GM12878 (cell line): ENCODE measurements around the gene ARHGEF17. TPM values are rescaled to one million over a fixed set of nuclear protein-coding genes. Genes with fewer than 3 reads are reported as not detected.

Experiments
- ATAC-seq: fragments of 200-7000 bp; cut with Tn5 transposase; 3 replicates; pipeline ENCODE4 v1.9.1; 2020; ENCODE audit warnings: mild to moderate bottlenecking, moderate library complexity
- BruUV-seq: library from RNA; stranded (reverse); fragments of 400-500 nt; replicated peaks from 2 replicates; lab custom pipeline; 2021; lab: Mats Ljungman, UMichigan
- CTCF ChIA-PET: fragments of 300-600 bp; sonication (Branson Sonifier 250); formaldehyde crosslinking; extraction: SDS; loops from one replicate; lab custom pipeline; 2021; ENCODE audit warnings: inconsistent platforms; lab: Yijun Ruan, JAX
- POLR2A ChIA-PET: fragments of 350-600 bp; formaldehyde crosslinking; extraction: SDS; loops from one replicate; lab custom pipeline; 2021; ENCODE audit warnings: inconsistent platforms; lab: Charles Lee
- RAD21 ChIA-PET: fragments of 300-600 bp; sonication (Branson Sonifier 250); formaldehyde crosslinking; loops from one replicate; lab custom pipeline; 2023; ENCODE audit warnings: antibody characterized with exemption; ENCODE audit not compliant: unreplicated experiment; lab: Charles Lee
- SMC1A ChIA-PET: fragments of 300-600 bp; sonication (Branson Sonifier 250); formaldehyde crosslinking; loops from one replicate; lab custom pipeline; 2023; ENCODE audit not compliant: unreplicated experiment, uncharacterized antibody; lab: Charles Lee
- DNase-seq: peaks from one replicate; pipeline ENCODE4 v3.0.0-alpha.2; 2011; ENCODE audit warnings: low read depth, low spot score
- FAIRE-seq: peaks from 3 replicates; lab custom pipeline; 2011; peaks lifted over from hg19 to GRCh38; lab: Jason Lieb, UNC
- H2AFZ ChIP-seq: 2 replicates; pipeline ENCODE4 v1.6.0; 2011; ENCODE audit warnings: low read depth, low read length, control low read depth; ENCODE audit not compliant: control insufficient read depth
- H3K27ac ChIP-seq: 2 replicates; pipeline ENCODE4 v1.5.1; 2011; ENCODE audit warnings: control low read depth; ENCODE audit not compliant: control insufficient read depth, insufficient read depth
- H3K27me3 ChIP-seq, 2 experiments: replicated peaks in 1 of 2; 2 replicates each; pipeline versions ENCODE4 v1.6.0 to v1.6.1; 2011; ENCODE audit warnings: low read length in 1 of 2; ENCODE audit not compliant: control insufficient read depth in 2 of 2, insufficient read depth in 2 of 2
- H3K36me3 ChIP-seq, 2 experiments: 2 replicates each; pipeline ENCODE4 v1.5.1; 2011; ENCODE audit warnings: low read length in 1 of 2; ENCODE audit not compliant: control insufficient read depth in 2 of 2, insufficient read depth in 2 of 2
- H3K4me1 ChIP-seq: 2 replicates; pipeline ENCODE4 v1.6.1; 2011; ENCODE audit warnings: mild to moderate bottlenecking, low read length, moderate library complexity, mixed read lengths; ENCODE audit not compliant: control insufficient read depth, insufficient read depth
- H3K4me2 ChIP-seq: 2 replicates; pipeline ENCODE4 v1.6.0; 2011; ENCODE audit warnings: control low read depth; ENCODE audit not compliant: control insufficient read depth, insufficient read depth
- H3K4me3 ChIP-seq: fragments of 200-600 bp; sonication (generic); 2 replicates; pipeline ENCODE4 v1.5.1; 2016
- H3K79me2 ChIP-seq: 2 replicates; pipeline ENCODE4 v1.6.0; 2011; ENCODE audit warnings: low read length; ENCODE audit not compliant: control insufficient read depth, insufficient read depth
- H3K9ac ChIP-seq: 2 replicates; pipeline ENCODE4 v1.8.0; 2011; ENCODE audit warnings: low read length, control low read depth, mixed read lengths; ENCODE audit not compliant: control insufficient read depth, insufficient read depth
- H3K9me3 ChIP-seq: replicated peaks from 3 replicates; pipeline ENCODE4 v1.5.1; 2011; ENCODE audit warnings: mild to moderate bottlenecking, low read length; ENCODE audit not compliant: control insufficient read depth, insufficient read depth
- H4K20me1 ChIP-seq: 2 replicates; pipeline ENCODE4 v1.6.0; 2011; ENCODE audit not compliant: control insufficient read depth, insufficient read depth
- BCLAF1 ChIP-seq: fragments of 450-650 bp; IDR thresholded peaks from 2 replicates; pipeline ENCODE4 v1.6.1; 2017; ENCODE audit warnings: antibody characterized with exemption, mild to moderate bottlenecking, moderate library complexity
- ETV6 ChIP-seq, 2 experiments: fragments of 450-650 bp in 1 of 2; IDR thresholded peaks in 1 of 2; conservative IDR thresholded peaks in 1 of 2; 2 replicates each; pipeline ENCODE4 v1.6.1; 2014; ENCODE audit warnings: antibody characterized with exemption in 1 of 2, borderline replicate concordance in 1 of 2, low read depth in 1 of 2, mild to moderate bottlenecking in 1 of 2, moderate library complexity in 1 of 2
- FOXK2 ChIP-seq: fragments of 450-650 bp; IDR thresholded peaks from 2 replicates; pipeline ENCODE4 v1.6.1; 2017; ENCODE audit warnings: mild to moderate bottlenecking, moderate library complexity
- HCFC1 ChIP-seq: fragments of 150-350 bp; IDR thresholded peaks from 2 replicates; pipeline ENCODE4 v1.6.1; 2014; ENCODE audit warnings: low read length
- KAT2A ChIP-seq: conservative IDR thresholded peaks from 2 replicates; pipeline ENCODE4 v1.6.1; 2011; ENCODE audit warnings: low read depth, low read length; ENCODE audit not compliant: control insufficient read depth
- NFYA ChIP-seq: IDR thresholded peaks from 2 replicates; pipeline ENCODE4 v1.6.1; 2011; ENCODE audit warnings: low read depth, mild to moderate bottlenecking, low read length, improper control_type of control experiment, borderline replicate concordance
- NFYB ChIP-seq: IDR thresholded peaks from 2 replicates; pipeline ENCODE4 v1.6.1; 2011; ENCODE audit warnings: low read depth, mild to moderate bottlenecking, low read length, improper control_type of control experiment, moderate library complexity; ENCODE audit not compliant: insufficient read depth
- PAX8 ChIP-seq: fragments of 450-650 bp; IDR thresholded peaks from 2 replicates; pipeline ENCODE4 v1.6.1; 2017; ENCODE audit warnings: mild to moderate bottlenecking, moderate library complexity
- PBX3 ChIP-seq: IDR thresholded peaks from 2 replicates; pipeline ENCODE4 v1.6.1; 2011; ENCODE audit warnings: mild to moderate bottlenecking, low read depth, low read length, moderate library complexity; ENCODE audit not compliant: insufficient replicate concordance
- RCOR1 ChIP-seq: conservative IDR thresholded peaks from 2 replicates; pipeline ENCODE4 v1.6.1; 2012; ENCODE audit warnings: low read depth, low read length, improper control_type of control experiment
- TAF1 ChIP-seq: IDR thresholded peaks from 2 replicates; pipeline ENCODE4 v1.6.1; 2011; ENCODE audit warnings: mild to moderate bottlenecking, low read depth, low read length, borderline replicate concordance
- ZNF217 ChIP-seq: fragments of 450-650 bp; IDR thresholded peaks from 2 replicates; pipeline ENCODE4 v1.6.1; 2017; ENCODE audit warnings: antibody characterized with exemption, mild to moderate bottlenecking
- ZSCAN29 ChIP-seq: fragments of 450-650 bp; IDR thresholded peaks from 2 replicates; pipeline ENCODE4 v1.6.1; 2017; ENCODE audit warnings: mild to moderate bottlenecking, moderate library complexity
- WGBS: methylation state at CpG from one replicate; pipeline ENCODE4 v1.1.6; 2016; ENCODE audit warnings: low lambda C conversion rate; ENCODE audit not compliant: insufficient replicate concordance, insufficient coverage; ENCODE audit errors: missing lambda C conversion rate; 5-methylcytosine and 5-hydroxymethylcytosine counted together
- in situ Hi-C: fragments of 300-500 bp; cut with MboI; formaldehyde crosslinking; loops from 9 replicates; pipeline ENCODE4 v1.14.3; 2018; ENCODE audit warnings: mixed read lengths
- intact Hi-C: fragments of 100-400 bp; cut with micrococcal nuclease; formaldehyde crosslinking; loops from one replicate; pipeline ENCODE4 v1.14.2; 2022; ENCODE audit not compliant: unreplicated experiment
- polyA plus RNA-seq, 11 experiments: library from polyadenylated mRNA; depleted of rRNA in 4 of 11; unstranded in 6 of 11; stranded (reverse) in 5 of 11; fragments of >200 nt; fragmentation: Nextera tagmentation in 4 of 11; fragmentation: Illumina TruSeq in 1 of 11; extraction: Ambion mirVana in 4 of 11; extraction: Trizol in 1 of 11; gene quantifications; 1 replicate in 1 of 11; 2 replicates in 10 of 11; pipeline versions ENCODE4 v1.2.1 to v1.2.3, GENCODE V29; 2011 to 2016; ENCODE audit warnings: inconsistent platforms in 2 of 11, missing spikeins in 2 of 11, low read depth in 1 of 11
- total RNA-seq, 4 experiments: library from RNA; depleted of rRNA in 3 of 4; stranded (reverse); fragments of >200 nt in 3 of 4; fragmentation: Illumina TruSeq in 1 of 4; extraction: Trizol in 1 of 4; gene quantifications; 2 replicates each; pipeline versions ENCODE4 v1.2.1 to v1.2.3, GENCODE V29; 2013 to 2021
- TF ChIP-seq, protein P1 (sequence below): fragments of 450-650 bp; IDR thresholded peaks from 2 replicates; pipeline ENCODE4 v1.6.1; 2017; ENCODE audit warnings: mild to moderate bottlenecking, low read depth, inconsistent platforms; ENCODE audit not compliant: poor library complexity, severe bottlenecking

The ARHGEF17 gene
- total and polyA plus RNA-seq, 10 of the 15 experiments (the other 5 are each of a cell fraction or from before 2014, with no cell fraction given): 0.15 to 11.0 (median 1.7) TPM

- TF ChIP-seq PBX3: no peak
- no peak for TF ChIP-seq NFYB
- TF ChIP-seq, protein P1, sequence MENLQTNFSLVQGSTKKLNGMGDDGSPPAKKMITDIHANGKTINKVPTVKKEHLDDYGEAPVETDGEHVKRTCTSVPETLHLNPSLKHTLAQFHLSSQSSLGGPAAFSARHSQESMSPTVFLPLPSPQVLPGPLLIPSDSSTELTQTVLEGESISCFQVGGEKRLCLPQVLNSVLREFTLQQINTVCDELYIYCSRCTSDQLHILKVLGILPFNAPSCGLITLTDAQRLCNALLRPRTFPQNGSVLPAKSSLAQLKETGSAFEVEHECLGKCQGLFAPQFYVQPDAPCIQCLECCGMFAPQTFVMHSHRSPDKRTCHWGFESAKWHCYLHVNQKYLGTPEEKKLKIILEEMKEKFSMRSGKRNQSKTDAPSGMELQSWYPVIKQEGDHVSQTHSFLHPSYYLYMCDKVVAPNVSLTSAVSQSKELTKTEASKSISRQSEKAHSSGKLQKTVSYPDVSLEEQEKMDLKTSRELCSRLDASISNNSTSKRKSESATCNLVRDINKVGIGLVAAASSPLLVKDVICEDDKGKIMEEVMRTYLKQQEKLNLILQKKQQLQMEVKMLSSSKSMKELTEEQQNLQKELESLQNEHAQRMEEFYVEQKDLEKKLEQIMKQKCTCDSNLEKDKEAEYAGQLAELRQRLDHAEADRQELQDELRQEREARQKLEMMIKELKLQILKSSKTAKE: no peak
- TF ChIP-seq TAF1: no peak
- no peak for TF ChIP-seq ZNF217
- no peak for TF ChIP-seq NFYA
Measured at GRCh38 chr11:73295996-73296318, 12.1 kb upstream of the ARHGEF17 start (continued).

- no peak for ATAC-seq
- Histone ChIP-seq H3K27me3 (no peaks in the 10 kb centered on the region; a peak in 2 of 4 replicates), H3K4me3 (no peak overlapping the region), H3K79me2 (no peaks in the 10 kb centered on the region), H2AFZ (no peak overlapping the region), H3K9me3 (no peaks in the 10 kb centered on the region), H3K4me2 (no peak overlapping the region), H3K36me3 (no peaks in the 10 kb centered on the region), H4K20me1 (no peaks in the 10 kb centered on the region), H3K9ac (no peak overlapping the region), H3K27ac (no peak overlapping the region), H3K4me1 (no peaks in the 10 kb centered on the region)
- DNase-seq: no peak
- WGBS: 63% methylated on average over 35 of the region's 35 CpGs
- ChIA-PET CTCF (interaction anchor here (0.6 to 17.3 kb wide), 9 partner anchors 8 to 224 kb away, joined by 4 to 326 read pairs (median 10); partner anchors contain the start of gene ARHGEF17), SMC1A (interaction anchor here (3.0 kb wide), 1 partner anchor 39 kb away, joined by 24 read pairs; no protein-coding TSS in a partner anchor), POLR2A (no interaction called here), RAD21 (interaction anchor here (2.5 kb wide), 1 partner anchor 38 kb away, joined by 30 read pairs; no protein-coding TSS in a partner anchor)
- in situ Hi-C loops: no loop called here
- no peak for FAIRE-seq
- BruUV-seq: no TSS peak
- intact Hi-C loops: no loop called here
- TF ChIP-seq KAT2A (no peak), FOXK2 (no peak), BCLAF1 (no peak), PAX8 (no peak), ETV6 (conservative IDR thresholded peaks at IDR 0.05 in 1 of 2, IDR thresholded peaks at IDR 0.05 in 1 of 2; ENCODE audit: borderline replicate concordance in 1 of 2, low read depth in 1 of 2) (no peak), RCOR1 (no peak), ZSCAN29 (no peak), HCFC1 (no peak), ZNF217 (no peak)
Measured at GRCh38 chr11:73296501-73297230, 11.4 kb upstream of the ARHGEF17 start.
